ENCODE measurements around the gene IQCF2. TPM values are rescaled to one million over a fixed set of nuclear protein-coding genes. Genes with fewer than 3 reads are reported as not detected.

Gene IQCF2
- total and polyA plus RNA-seq, 2 donors (not counting 1 experiment from before 2014, with no cell fraction given) = not detected

- H3K27ac ChIP-seq (ENCODE audit: low read length in 2 of 2) = no peak overlapping the region
- no peaks in the 10 kb centered on the region for H4K20me1 ChIP-seq (ENCODE audit: control insufficient read depth, insufficient read depth, low read length, poor library complexity, severe bottlenecking)
- H3K4me3 ChIP-seq (ENCODE audit: control extremely low read depth in 1 of 5, extremely low read depth in 1 of 5, insufficient read depth in 1 of 5, low read depth in 2 of 5, low read length in 4 of 5) = no peak overlapping the region
- no peak for ATAC-seq (ENCODE audit: low read depth)
- peaks cover 0 to 3% (median 0%) of the 10 kb centered on the region in 4 experiments for H3K27me3 ChIP-seq (replicated peaks in 1 of 4; ENCODE audit: control extremely low read depth in 1 of 4, control insufficient read depth in 3 of 4, insufficient read depth in 4 of 4, low read length in 3 of 4)
- no peaks in the 10 kb centered on the region for H3K4me1 Mint-ChIP-seq
- H3K9me3 Mint-ChIP-seq (ENCODE audit: insufficient read depth) = no peaks in the 10 kb centered on the region
- no peak overlapping the region for H3K4me3 Mint-ChIP-seq
- no peak for DNase-seq
- H3K27me3 Mint-ChIP-seq = peaks cover 29% of the 10 kb centered on the region
- no peak overlapping the region for H3K27ac Mint-ChIP-seq
- TF ChIP-seq CTCF (IDR thresholded peaks at IDR 0.05) = no peak
- H3K9me3 ChIP-seq (ENCODE audit: control extremely low read depth in 1 of 3, control insufficient read depth in 2 of 3, insufficient read depth in 1 of 3, low read length in 2 of 3) = no peaks in the 10 kb centered on the region
- no peaks in the 10 kb centered on the region for H3K79me2 ChIP-seq (ENCODE audit: control insufficient read depth, insufficient read depth, low read length)
- no peak overlapping the region for H3K9ac ChIP-seq (ENCODE audit: low read length)
- no peaks in the 10 kb centered on the region for H3K36me3 ChIP-seq (replicated peaks in 1 of 2; ENCODE audit: control extremely low read depth in 1 of 2, control insufficient read depth in 1 of 2, extremely low read depth in 1 of 2, insufficient read depth in 2 of 2, low read length in 1 of 2)
- WGBS (ENCODE audit: insufficient coverage) = 83% methylated on average over 1 of the region's 4 CpGs
- no peak overlapping the region for H3K4me2 ChIP-seq (replicated peaks; ENCODE audit: low read depth, low read length, poor library complexity, severe bottlenecking)
- POLR2A ChIA-PET = no interaction called here
- H3K4me1 ChIP-seq (ENCODE audit: control insufficient read depth in 2 of 2, insufficient read depth in 2 of 2, low read length in 2 of 2) = no peaks in the 10 kb centered on the region
- H2AFZ ChIP-seq (ENCODE audit: insufficient read depth, low read depth, low read length, poor library complexity, severe bottlenecking) = no peak overlapping the region
- CTCF ChIA-PET = interaction anchor here (0.9 kb wide), 1 partner anchor 77 kb away, joined by 3 read pairs; no protein-coding TSS in a partner anchor
- intact Hi-C loops (cut with micrococcal nuclease) = no loop called here
Observed at GRCh38 chr3:51874889-51875288, 13.5 kb downstream of the IQCF2 start.

DNA sequence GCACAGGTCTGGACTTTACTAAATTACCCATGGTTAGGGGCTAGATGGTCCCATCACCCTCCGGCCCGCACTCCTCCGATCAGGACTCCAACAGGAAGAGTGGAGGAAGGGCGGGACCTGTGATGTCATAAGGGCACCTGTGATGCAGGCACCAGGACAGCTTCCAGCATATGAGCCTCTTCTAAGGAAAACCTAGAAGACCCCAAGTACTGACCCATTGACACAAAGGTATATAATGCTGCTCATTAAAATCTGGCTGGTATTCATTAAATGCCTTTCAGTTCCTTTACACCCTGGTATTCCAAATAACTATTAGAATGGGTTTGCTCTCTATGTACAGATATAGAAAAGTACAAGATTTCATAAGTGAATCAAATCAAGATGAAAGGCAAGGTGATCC, 14.1 kb downstream of the IQCF2 start, which contains the start of gene IQCF5:
IQCF5 (minus strand) TSS at position 101 of the 400 bp plus-strand sequence; CDS start at position 31, 70 bp downstream.
- TF ChIP-seq CTCF (IDR thresholded peaks at IDR 0.05) = no peak
- no peak for TF ChIP-seq EZH2 (IDR thresholded peaks at IDR 0.05; ENCODE audit: borderline replicate concordance, insufficient read depth, low read depth, low read length, poor library complexity, severe bottlenecking)
- H3K4me3 ChIP-seq (ENCODE audit: control extremely low read depth in 1 of 5, extremely low read depth in 1 of 5, insufficient read depth in 1 of 5, low read depth in 2 of 5, low read length in 4 of 5) = no peak within 1 kb of the TSS
- intact Hi-C loops (cut with micrococcal nuclease) = no loop called here
- H3K9ac ChIP-seq (ENCODE audit: low read length) = no peak within 1 kb of the TSS
- H3K9me3 Mint-ChIP-seq (ENCODE audit: insufficient read depth) = no peaks in the 10 kb centered on the region
- peaks cover 35% of the 10 kb centered on the region for H3K27me3 Mint-ChIP-seq
- H3K4me3 Mint-ChIP-seq = no peak within 1 kb of the TSS
- no peaks in the 10 kb centered on the region for H3K4me1 Mint-ChIP-seq
- H3K4me2 ChIP-seq (replicated peaks; ENCODE audit: low read depth, low read length, poor library complexity, severe bottlenecking) = no peak within 1 kb of the TSS
- no peak within 1 kb of the TSS for H3K27ac ChIP-seq (ENCODE audit: low read length in 2 of 2)
- no peak for DNase-seq
- H3K79me2 ChIP-seq (ENCODE audit: control insufficient read depth, insufficient read depth, low read length) = no peaks in the 10 kb centered on the region
- WGBS (ENCODE audit: insufficient coverage) = 91% methylated on average over 4 of the region's 4 CpGs
- H3K27me3 ChIP-seq (replicated peaks in 1 of 4; ENCODE audit: control extremely low read depth in 1 of 4, control insufficient read depth in 3 of 4, insufficient read depth in 4 of 4, low read length in 3 of 4) = peaks cover 0 to 3% (median 0%) of the 10 kb centered on the region in 4 experiments
- ChIA-PET CTCF (no interaction called here), POLR2A (no interaction called here)
- H2AFZ ChIP-seq (ENCODE audit: insufficient read depth, low read depth, low read length, poor library complexity, severe bottlenecking) = no peak within 1 kb of the TSS
- H3K9me3 ChIP-seq (ENCODE audit: control extremely low read depth in 1 of 3, control insufficient read depth in 2 of 3, insufficient read depth in 1 of 3, low read length in 2 of 3) = no peaks in the 10 kb centered on the region
- no peaks in the 10 kb centered on the region for H4K20me1 ChIP-seq (ENCODE audit: control insufficient read depth, insufficient read depth, low read length, poor library complexity, severe bottlenecking)
- ATAC-seq (ENCODE audit: low read depth) = no peak
- no peaks in the 10 kb centered on the region for H3K4me1 ChIP-seq (ENCODE audit: control insufficient read depth in 2 of 2, insufficient read depth in 2 of 2, low read length in 2 of 2)
- H3K27ac Mint-ChIP-seq = no peak within 1 kb of the TSS
- H3K36me3 ChIP-seq (replicated peaks in 1 of 2; ENCODE audit: control extremely low read depth in 1 of 2, control insufficient read depth in 1 of 2, extremely low read depth in 1 of 2, insufficient read depth in 2 of 2, low read length in 1 of 2) = no peaks in the 10 kb centered on the region
